Mesendoderm (in vitro differentiated cells): Measurements from ENCODE around the gene KIZ. TPM values are rescaled to one million over a fixed set of nuclear protein-coding genes. Genes with fewer than 3 reads are reported as not detected.

Source experiments
- DNase-seq: peaks from one replicate; pipeline ENCODE4 v3.0.0; 2013
- H2AK5ac ChIP-seq: 2 replicates; pipeline ENCODE4 v1.6.1; 2013; ENCODE audit warnings: low read length, inconsistent platforms
- H2BK120ac ChIP-seq: 2 replicates; pipeline ENCODE4 v1.6.1; 2013; ENCODE audit warnings: low read depth, mild to moderate bottlenecking, low read length, moderate library complexity, mixed read lengths
- H2BK15ac ChIP-seq: replicated peaks from 2 replicates; pipeline ENCODE4 v1.6.1; 2013; ENCODE audit warnings: low read depth, mild to moderate bottlenecking, moderate library complexity
- H2BK5ac ChIP-seq: 2 replicates; pipeline ENCODE4 v1.6.1; 2013; ENCODE audit warnings: low read length, inconsistent platforms
- H3K18ac ChIP-seq: 2 replicates; pipeline ENCODE4 v1.6.1; 2013; ENCODE audit warnings: mild to moderate bottlenecking, low read length, mixed read lengths
- H3K23ac ChIP-seq: one replicate; pipeline ENCODE4 v1.6.1; 2013; ENCODE audit warnings: low read length
- H3K27ac ChIP-seq: 2 replicates; pipeline ENCODE4 v1.5.1; 2013; ENCODE audit warnings: low read depth, mild to moderate bottlenecking, inconsistent platforms, low read length, moderate library complexity
- H3K27me3 ChIP-seq: 2 replicates; pipeline ENCODE4 v1.6.1; 2013; ENCODE audit warnings: low read length, control low read depth, mild to moderate bottlenecking, inconsistent platforms; ENCODE audit not compliant: insufficient read depth, poor library complexity
- H3K36me3 ChIP-seq: 2 replicates; pipeline ENCODE4 v1.6.1; 2013; ENCODE audit warnings: low read length, inconsistent platforms; ENCODE audit not compliant: control insufficient read depth, insufficient read depth
- H3K4ac ChIP-seq: one replicate; pipeline ENCODE4 v1.6.1; 2013; ENCODE audit warnings: low read depth, mild to moderate bottlenecking, low read length, moderate library complexity
- H3K4me1 ChIP-seq: 2 replicates; pipeline ENCODE4 v1.6.1; 2013; ENCODE audit warnings: low read depth, low read length, inconsistent platforms; ENCODE audit not compliant: control insufficient read depth
- H3K4me2 ChIP-seq: 2 replicates; pipeline ENCODE4 v1.6.1; 2013; ENCODE audit warnings: low read length
- H3K4me3 ChIP-seq: 2 replicates; pipeline ENCODE4 v1.5.1; 2013; ENCODE audit warnings: mild to moderate bottlenecking, low read length
- H3K56ac ChIP-seq: one replicate; pipeline ENCODE4 v1.6.1; 2013; ENCODE audit warnings: low read length
- H3K79me1 ChIP-seq: 2 replicates; pipeline ENCODE4 v1.6.1; 2013; ENCODE audit warnings: low read length, inconsistent platforms
- H3K79me2 ChIP-seq: 2 replicates; pipeline ENCODE4 v1.6.1; 2013; ENCODE audit warnings: mild to moderate bottlenecking, low read length; ENCODE audit not compliant: control insufficient read depth, insufficient read depth
- H3K9ac ChIP-seq: 2 replicates; pipeline ENCODE4 v1.6.1; 2013; ENCODE audit warnings: low read length, inconsistent platforms
- H4K5ac ChIP-seq: one replicate; pipeline ENCODE4 v1.6.1; 2013; ENCODE audit warnings: low read length
- H4K8ac ChIP-seq: one replicate; pipeline ENCODE4 v1.6.1; 2013; ENCODE audit warnings: low read depth, mild to moderate bottlenecking, control low read depth, low read length, moderate library complexity
- WGBS: extraction: QIAGEN DNeasy Blood & Tissue Kit; methylation state at CpG from one replicate; pipeline ENCODE4 v1.1.7; 2013; ENCODE audit warnings: low lambda C conversion rate, missing lambda C conversion rate; ENCODE audit not compliant: insufficient coverage; ENCODE audit errors: extremely low coverage; 5-methylcytosine and 5-hydroxymethylcytosine counted together
- small RNA-seq: library from polyadenylated mRNA; stranded (forward); fragments of <200 nt; extraction: miRNeasy Mini kit (QIAGEN cat#:217004); gene quantifications from one replicate; pipeline ENCODE3, GENCODE V24; 2013; ENCODE audit not compliant: insufficient read depth

Gene KIZ

DNA sequence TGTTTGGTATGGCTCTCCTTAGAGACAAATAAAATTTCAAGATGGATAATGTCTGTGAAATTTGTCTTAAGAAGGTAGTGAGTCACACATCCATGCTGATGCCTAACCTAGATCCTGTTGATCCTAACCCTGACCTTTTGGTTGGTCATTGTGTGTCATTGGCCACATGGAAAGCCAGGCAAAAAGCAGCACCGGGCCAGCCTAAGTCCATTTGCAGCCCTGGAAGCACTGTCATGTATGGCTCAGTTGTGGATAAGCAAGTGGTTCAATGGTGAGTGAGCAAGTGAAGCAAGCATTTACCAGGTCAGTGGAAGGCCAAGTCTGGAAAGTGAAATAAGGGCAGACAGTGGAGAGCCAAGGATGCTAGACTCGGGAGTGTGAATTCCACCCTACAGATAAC lies 165.1 kb downstream of the KIZ start:
- no peak overlapping the region for H3K4ac ChIP-seq
- H2BK120ac ChIP-seq: no peak overlapping the region
- no peak overlapping the region for H3K9ac ChIP-seq
- H3K18ac ChIP-seq: no peak overlapping the region
- H3K27me3 ChIP-seq: no peaks in the 10 kb centered on the region
- H4K5ac ChIP-seq: no peak overlapping the region
- no peak overlapping the region for H2BK5ac ChIP-seq
- WGBS: no CpG with 5 or more reads among the region's 2 CpGs
- no peak overlapping the region for H4K8ac ChIP-seq
- H3K27ac ChIP-seq: no peak overlapping the region
- no peak overlapping the region for H3K23ac ChIP-seq
- no peaks in the 10 kb centered on the region for H3K79me1 ChIP-seq
- no peaks in the 10 kb centered on the region for H3K79me2 ChIP-seq
- no peak overlapping the region for H2AK5ac ChIP-seq
- H3K4me3 ChIP-seq: no peak overlapping the region
- no peak for DNase-seq
- no peaks in the 10 kb centered on the region for H3K4me1 ChIP-seq
- no peak overlapping the region for H3K4me2 ChIP-seq
- no peak overlapping the region for H3K56ac ChIP-seq
- no peaks in the 10 kb centered on the region for H3K36me3 ChIP-seq
- no peak overlapping the region for H2BK15ac ChIP-seq

DNA sequence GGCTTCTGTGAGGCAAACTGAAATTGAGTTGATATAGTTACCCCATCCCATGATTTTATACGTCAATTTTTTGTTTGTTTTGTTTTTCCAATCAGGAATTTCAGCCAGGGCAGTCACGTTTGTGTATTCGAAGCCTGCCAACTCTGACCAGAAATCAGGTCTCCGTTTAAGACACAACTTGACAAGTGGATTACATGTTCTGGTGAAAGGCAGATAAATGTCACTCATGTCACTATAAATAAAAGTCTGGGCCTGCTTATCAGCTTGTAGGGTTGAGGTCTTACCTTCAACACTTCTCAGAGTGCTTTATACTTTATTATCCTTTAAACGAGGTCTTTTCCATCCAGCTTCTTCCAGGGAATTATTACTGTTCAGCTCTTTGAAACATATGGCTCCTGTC lies 168.9 kb downstream of the KIZ start:
- no peak overlapping the region for H4K8ac ChIP-seq

More for the DNA sequence above, 168.9 kb downstream of the KIZ start:
- Histone ChIP-seq H3K18ac (no peak overlapping the region), H2BK120ac (no peak overlapping the region), H3K4me2 (no peak overlapping the region), H2AK5ac (no peak overlapping the region), H3K4ac (no peak overlapping the region), H3K56ac (no peak overlapping the region), H3K27me3 (no peaks in the 10 kb centered on the region), H3K79me1 (no peaks in the 10 kb centered on the region), H3K23ac (no peak overlapping the region), H3K36me3 (no peaks in the 10 kb centered on the region), H3K27ac (no peak overlapping the region), H2BK5ac (no peak overlapping the region), H4K5ac (no peak overlapping the region), H2BK15ac (no peak overlapping the region), H3K79me2 (no peaks in the 10 kb centered on the region), H3K4me1 (no peaks in the 10 kb centered on the region), H3K4me3 (no peak overlapping the region), H3K9ac (no peak overlapping the region)
- no peak for DNase-seq
- WGBS: no CpG with 5 or more reads among the region's 5 CpGs

Small RNAs within 50 kb of the gene (small RNA-seq; reads per million reads assigned to genes)
- gene RNA5SP477: not detected
